ENCODE data around the gene PTPRK. TPM values are rescaled to one million over a fixed set of nuclear protein-coding genes. Genes with fewer than 3 reads are reported as not detected.

Gene PTPRK
- total RNA-seq, 2 experiments from 2014 or later = not detected

DNA sequence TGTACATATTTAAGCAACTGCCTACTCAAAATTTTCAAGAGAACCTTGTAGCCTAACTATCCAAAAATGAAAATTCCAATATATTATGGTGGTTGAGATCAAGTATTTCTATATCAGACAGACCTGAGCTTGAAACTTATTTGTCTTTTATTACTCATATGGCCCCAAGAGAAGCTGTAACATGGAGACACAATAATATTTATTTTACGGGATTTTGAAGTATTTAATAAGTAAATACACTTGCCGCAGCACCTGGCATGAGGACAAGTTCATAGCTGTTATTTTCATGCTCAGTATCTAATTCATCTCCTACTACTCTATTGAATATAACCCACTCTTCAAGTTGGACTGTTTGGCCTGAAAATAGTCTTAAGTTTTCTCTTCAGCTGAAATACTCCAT, 28.0 kb downstream of the PTPRK start:
- no peaks in the 10 kb centered on the region for H4K20me1 ChIP-seq (ENCODE audit: insufficient read depth, low read length)
- no peaks in the 10 kb centered on the region for H3K9me3 ChIP-seq (ENCODE audit: low read length)
- no TSS peak for BruUV-seq (replicated peaks)
- intact Hi-C loops (cut with micrococcal nuclease; ENCODE audit: unreplicated experiment) = no loop called here
- H2AFZ ChIP-seq (ENCODE audit: low read length) = no peak overlapping the region
- CTCF ChIA-PET (ENCODE audit: unreplicated experiment) = no interaction called here
- no peak overlapping the region for H3K4me2 ChIP-seq (ENCODE audit: low read length)
- POLR2A ChIA-PET = no interaction called here
- no peak overlapping the region for H3K4me3 ChIP-seq (ENCODE audit: low read depth, low read length, poor library complexity, severe bottlenecking)
- H3K9me2 ChIP-seq (ENCODE audit: insufficient read depth, low read length) = no peaks in the 10 kb centered on the region
- no peaks in the 10 kb centered on the region for H3K36me3 ChIP-seq (ENCODE audit: insufficient read depth, low read length)
- no peak for DNase-seq (ENCODE audit: low spot score)
- no peaks in the 10 kb centered on the region for H3K79me2 ChIP-seq (ENCODE audit: insufficient read depth, low read depth, low read length)
- H3K4me1 ChIP-seq (ENCODE audit: insufficient read depth, low read length, poor library complexity, severe bottlenecking) = no peaks in the 10 kb centered on the region
- no peak for TF ChIP-seq EZH2phosphoT487 (IDR thresholded peaks at IDR 0.05; ENCODE audit: borderline replicate concordance, low read depth, low read length)
- TF ChIP-seq, protein P1, sequence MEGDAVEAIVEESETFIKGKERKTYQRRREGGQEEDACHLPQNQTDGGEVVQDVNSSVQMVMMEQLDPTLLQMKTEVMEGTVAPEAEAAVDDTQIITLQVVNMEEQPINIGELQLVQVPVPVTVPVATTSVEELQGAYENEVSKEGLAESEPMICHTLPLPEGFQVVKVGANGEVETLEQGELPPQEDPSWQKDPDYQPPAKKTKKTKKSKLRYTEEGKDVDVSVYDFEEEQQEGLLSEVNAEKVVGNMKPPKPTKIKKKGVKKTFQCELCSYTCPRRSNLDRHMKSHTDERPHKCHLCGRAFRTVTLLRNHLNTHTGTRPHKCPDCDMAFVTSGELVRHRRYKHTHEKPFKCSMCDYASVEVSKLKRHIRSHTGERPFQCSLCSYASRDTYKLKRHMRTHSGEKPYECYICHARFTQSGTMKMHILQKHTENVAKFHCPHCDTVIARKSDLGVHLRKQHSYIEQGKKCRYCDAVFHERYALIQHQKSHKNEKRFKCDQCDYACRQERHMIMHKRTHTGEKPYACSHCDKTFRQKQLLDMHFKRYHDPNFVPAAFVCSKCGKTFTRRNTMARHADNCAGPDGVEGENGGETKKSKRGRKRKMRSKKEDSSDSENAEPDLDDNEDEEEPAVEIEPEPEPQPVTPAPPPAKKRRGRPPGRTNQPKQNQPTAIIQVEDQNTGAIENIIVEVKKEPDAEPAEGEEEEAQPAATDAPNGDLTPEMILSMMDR (conservative IDR thresholded peaks at IDR 0.05; ENCODE audit: low read length) = no peak
- H3K27ac ChIP-seq (ENCODE audit: low read depth, low read length, poor library complexity, severe bottlenecking) = no peak overlapping the region

DNA sequence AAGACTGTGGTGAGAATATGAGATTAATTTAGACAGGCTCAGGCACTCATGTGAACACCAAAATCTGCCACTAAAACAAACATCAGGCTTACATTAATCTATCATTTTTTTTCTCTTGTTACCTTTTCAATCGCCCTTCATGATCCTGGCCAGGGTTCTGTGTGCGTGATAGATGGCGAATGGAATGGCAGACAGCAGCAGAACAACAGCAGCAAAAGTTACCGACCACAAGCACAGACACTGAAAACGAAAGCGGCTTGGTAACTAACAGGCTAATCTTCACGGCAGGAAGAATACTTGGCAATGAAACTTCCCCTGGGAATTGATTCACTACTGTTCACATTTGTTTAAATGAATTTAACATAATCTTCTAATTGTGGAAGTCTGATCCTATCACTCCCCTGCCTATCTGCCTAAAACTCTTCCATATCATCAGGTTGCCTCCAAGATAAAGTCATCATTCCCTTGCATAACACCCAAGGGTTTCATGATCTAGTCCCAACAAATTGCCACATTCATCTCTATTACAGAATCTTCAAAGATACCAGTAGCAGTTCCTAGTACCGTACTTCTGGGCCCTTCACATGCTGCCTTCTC, 28.7 kb downstream of the PTPRK start:
- Histone ChIP-seq H3K9me3 (ENCODE audit: low read length) (no peaks in the 10 kb centered on the region), H3K27ac (ENCODE audit: low read depth, low read length, poor library complexity, severe bottlenecking) (no peak overlapping the region), H2AFZ (ENCODE audit: low read length) (no peak overlapping the region), H3K9me2 (ENCODE audit: insufficient read depth, low read length) (no peaks in the 10 kb centered on the region), H4K20me1 (ENCODE audit: insufficient read depth, low read length) (no peaks in the 10 kb centered on the region), H3K79me2 (ENCODE audit: insufficient read depth, low read depth, low read length) (no peaks in the 10 kb centered on the region), H3K4me2 (ENCODE audit: low read length) (no peak overlapping the region), H3K4me1 (ENCODE audit: insufficient read depth, low read length, poor library complexity, severe bottlenecking) (no peaks in the 10 kb centered on the region), H3K4me3 (ENCODE audit: low read depth, low read length, poor library complexity, severe bottlenecking) (no peak overlapping the region), H3K36me3 (ENCODE audit: insufficient read depth, low read length) (no peaks in the 10 kb centered on the region)
- intact Hi-C loops (cut with micrococcal nuclease; ENCODE audit: unreplicated experiment) = no loop called here
- POLR2A ChIA-PET = no interaction called here
- no peak for DNase-seq (ENCODE audit: low spot score)
- no TSS peak for BruUV-seq (replicated peaks)
- CTCF ChIA-PET (ENCODE audit: unreplicated experiment) = no interaction called here
- no peak for TF ChIP-seq EZH2phosphoT487 (IDR thresholded peaks at IDR 0.05; ENCODE audit: borderline replicate concordance, low read depth, low read length)
- TF ChIP-seq, protein P1 (conservative IDR thresholded peaks at IDR 0.05; ENCODE audit: low read length) = no peak

DNA sequence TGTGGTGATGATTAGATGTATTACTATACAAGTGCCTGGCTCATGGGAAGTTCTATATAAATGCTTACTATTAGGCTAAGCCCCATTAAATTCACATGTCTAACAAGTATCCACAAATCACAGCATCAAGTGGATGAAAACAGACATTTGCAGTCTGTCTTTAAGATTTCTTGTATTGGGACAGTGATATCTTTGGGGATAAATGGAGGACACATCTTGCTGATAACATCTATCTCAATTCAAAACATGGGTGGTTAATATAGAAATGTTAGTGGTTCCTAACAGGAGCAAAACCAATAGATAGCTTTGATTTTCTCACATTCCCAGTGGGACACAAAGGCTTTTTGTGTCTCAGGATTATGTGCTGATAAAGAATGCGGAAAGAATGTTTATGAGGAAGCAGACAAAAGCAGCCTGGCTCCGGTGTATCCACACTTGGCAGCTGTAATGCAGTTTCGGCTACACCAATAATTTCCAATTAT, 29.3 kb downstream of the PTPRK start:
- Histone ChIP-seq H3K36me3 (ENCODE audit: insufficient read depth, low read length) (no peaks in the 10 kb centered on the region), H3K79me2 (ENCODE audit: insufficient read depth, low read depth, low read length) (no peaks in the 10 kb centered on the region), H3K27ac (ENCODE audit: low read depth, low read length, poor library complexity, severe bottlenecking) (no peak overlapping the region), H3K9me2 (ENCODE audit: insufficient read depth, low read length) (no peaks in the 10 kb centered on the region), H3K4me3 (ENCODE audit: low read depth, low read length, poor library complexity, severe bottlenecking) (no peak overlapping the region), H3K9me3 (ENCODE audit: low read length) (no peaks in the 10 kb centered on the region), H2AFZ (ENCODE audit: low read length) (no peak overlapping the region), H4K20me1 (ENCODE audit: insufficient read depth, low read length) (no peaks in the 10 kb centered on the region), H3K4me2 (ENCODE audit: low read length) (no peak overlapping the region), H3K4me1 (ENCODE audit: insufficient read depth, low read length, poor library complexity, severe bottlenecking) (no peaks in the 10 kb centered on the region)
- no TSS peak for BruUV-seq (replicated peaks)
- TF ChIP-seq EZH2phosphoT487 (IDR thresholded peaks at IDR 0.05; ENCODE audit: borderline replicate concordance, low read depth, low read length) = no peak
- TF ChIP-seq, protein P1 (conservative IDR thresholded peaks at IDR 0.05; ENCODE audit: low read length) = no peak
- intact Hi-C loops (cut with micrococcal nuclease; ENCODE audit: unreplicated experiment) = no loop called here
- CTCF ChIA-PET (ENCODE audit: unreplicated experiment) = no interaction called here
- POLR2A ChIA-PET = no interaction called here
- no peak for DNase-seq (ENCODE audit: low spot score)
